ENCODE data around the gene SYK.

GRCh38 chr9:90795084-90795483 is 6.5 kb upstream of the SYK start:
- TF ChIP-seq CTCF (IDR thresholded peaks at IDR 0.05) (no peak), POLR2A (IDR thresholded peaks at IDR 0.05) (no peak)
